HepG2 (cell line): ENCODE data around the gene TUBB. TPM values are rescaled to one million over a fixed set of nuclear protein-coding genes. Genes with fewer than 3 reads are reported as not detected.

Experiments used
- ASH2L ChIP-seq: fragments of 300-600, 200-600 bp; sonication (generic); IDR thresholded peaks from 2 replicates; pipeline ENCODE4 v1.7.0; 2017; ENCODE audit warnings: low read depth, mild to moderate bottlenecking, moderate library complexity, mixed read lengths, low read length; ENCODE audit not compliant: insufficient read length
- GTF3A ChIP-seq: sonication (generic); formaldehyde crosslinking; conservative IDR thresholded peaks from 2 replicates; pipeline ENCODE4 v1.4.0; 2020; ENCODE audit warnings: mild to moderate bottlenecking, missing genetic modification reagents
- KDM6A ChIP-seq: IDR thresholded peaks from 2 replicates; pipeline ENCODE4 v1.6.1; 2016; ENCODE audit warnings: low read depth
- ONECUT2 ChIP-seq: sonication (generic); formaldehyde crosslinking; IDR thresholded peaks from 2 replicates; pipeline ENCODE4 v1.4.0; 2020; ENCODE audit warnings: missing genetic modification reagents
- RFX1 ChIP-seq: fragments of 450-650 bp; IDR thresholded peaks from 2 replicates; pipeline ENCODE4 v1.6.1; 2017
- TRIM24 ChIP-seq: sonication (generic); formaldehyde crosslinking; IDR thresholded peaks from 2 replicates; pipeline ENCODE4 v1.8.0; 2022; ENCODE audit warnings: mild to moderate bottlenecking, missing genetic modification reagents
- XBP1 ChIP-seq: sonication (generic); formaldehyde crosslinking; IDR thresholded peaks from 2 replicates; pipeline ENCODE4 v1.5.0; 2020; ENCODE audit warnings: missing genetic modification reagents
- ZFY ChIP-seq: sonication (generic); formaldehyde crosslinking; IDR thresholded peaks from 2 replicates; pipeline ENCODE4 v1.4.0; 2020; ENCODE audit warnings: missing genetic modification reagents
- ZNF431 ChIP-seq: sonication (generic); formaldehyde crosslinking; IDR thresholded peaks from 2 replicates; pipeline ENCODE4 v1.9.0; 2022; ENCODE audit warnings: missing genetic modification reagents, low read depth, mild to moderate bottlenecking, borderline replicate concordance
- ZNF441 ChIP-seq: sonication (generic); formaldehyde crosslinking; IDR thresholded peaks from 2 replicates; pipeline ENCODE4 v1.7.0; 2021; ENCODE audit warnings: missing genetic modification reagents, borderline replicate concordance
- ZNF563 ChIP-seq: sonication (generic); formaldehyde crosslinking; IDR thresholded peaks from 2 replicates; pipeline ENCODE4 v1.8.0; 2022; ENCODE audit warnings: mild to moderate bottlenecking, moderate library complexity, missing genetic modification reagents
- ZNF777 ChIP-seq: sonication (generic); formaldehyde crosslinking; IDR thresholded peaks from 2 replicates; pipeline ENCODE4 v1.4.0; 2020; ENCODE audit warnings: missing genetic modification reagents
- ZNF792 ChIP-seq: IDR thresholded peaks from 2 replicates; pipeline ENCODE4 v1.6.1; 2016
- polyA plus RNA-seq, 8 experiments: library from polyadenylated mRNA; depleted of rRNA in 3 of 8; stranded (reverse) in 7 of 8; unstranded in 1 of 8; fragments of >200 nt; fragmentation: Illumina TruSeq in 4 of 8; extraction: Trizol in 4 of 8; gene quantifications; 2 replicates each; pipeline versions ENCODE4 v1.2.1 to v1.2.3, GENCODE V29; 2011 to 2016; ENCODE audit warnings: low read depth in 4 of 8, missing spikeins in 1 of 8, mixed read lengths in 1 of 8; ENCODE audit not compliant: insufficient read depth in 1 of 8
- total RNA-seq, 5 experiments: library from RNA; depleted of rRNA; stranded (reverse); fragments of >200 nt; fragmentation: Illumina TruSeq; extraction: Trizol; gene quantifications; 2 replicates each; pipeline ENCODE4 v1.2.3, GENCODE V29; 2016; ENCODE audit warnings: low read depth in 1 of 5
- TF ChIP-seq, protein P1 (sequence below): sonication (generic); formaldehyde crosslinking; IDR thresholded peaks from 2 replicates; pipeline ENCODE4 v1.4.0; 2020; ENCODE audit warnings: missing genetic modification reagents
- TF ChIP-seq, protein P2 (sequence below), 2 experiments: fragments of 450-650 bp in 1 of 2; sonication (generic) in 1 of 2; formaldehyde crosslinking; IDR thresholded peaks; 2 replicates each; pipeline versions ENCODE4 v1.5.0 to v1.8.0; 2020 to 2022; ENCODE audit warnings: mild to moderate bottlenecking in 1 of 2, missing genetic modification reagents in 1 of 2
- TF ChIP-seq, protein P3 (sequence below): sonication (generic); formaldehyde crosslinking; IDR thresholded peaks from 2 replicates; pipeline ENCODE4 v1.4.0; 2020; ENCODE audit warnings: mild to moderate bottlenecking, missing genetic modification reagents
- TF ChIP-seq, protein P4 (sequence below): sonication (generic); formaldehyde crosslinking; conservative IDR thresholded peaks from 2 replicates; pipeline ENCODE4 v1.4.0; 2020; ENCODE audit warnings: missing genetic modification reagents

Gene TUBB
- total and polyA plus RNA-seq, 2 of the 13 experiments (the other 11 are each of a cell fraction or from before 2014, with no cell fraction given), result 911 to 1,163 TPM

DNA sequence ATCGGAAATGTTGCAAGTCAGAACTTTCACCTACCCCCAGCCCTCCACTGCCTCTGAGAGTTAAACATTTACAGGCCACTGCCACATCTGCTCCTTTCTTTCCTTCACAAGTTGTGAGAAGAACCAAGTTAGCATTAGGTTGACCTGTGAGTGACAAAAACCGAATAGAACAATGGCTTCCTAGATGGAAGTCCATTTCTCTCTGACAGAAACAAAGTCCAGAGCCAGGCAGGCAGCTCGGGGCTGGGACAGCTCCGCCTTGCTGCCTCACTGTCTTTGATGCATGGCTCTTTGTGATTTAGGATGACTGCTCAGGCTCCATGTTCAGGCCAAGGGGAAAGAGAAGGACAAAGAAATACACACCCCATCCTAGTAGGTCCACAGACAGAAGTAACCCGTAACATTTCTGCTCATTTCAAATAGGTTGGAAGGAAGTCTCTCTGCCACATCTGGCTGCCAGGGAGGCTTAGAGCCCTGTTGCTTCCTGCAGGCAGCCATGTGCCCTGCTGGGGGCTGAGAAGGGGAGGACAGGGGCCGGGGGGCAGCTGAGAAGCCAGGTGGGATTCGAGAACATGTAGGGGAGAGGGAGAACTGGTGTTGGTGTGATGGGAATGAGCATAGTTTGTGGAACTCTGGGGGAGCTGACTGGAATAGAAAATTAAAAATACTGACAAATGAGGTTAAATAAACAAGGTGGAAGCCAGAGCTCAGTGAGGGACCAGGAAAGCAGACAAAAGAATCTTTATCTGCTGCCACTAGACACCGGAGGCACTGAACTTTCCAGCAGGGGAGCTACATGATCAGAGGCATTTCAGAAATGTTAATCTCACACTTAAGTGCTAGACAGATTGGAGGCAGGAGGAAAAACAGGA is 43.7 kb downstream of the TUBB start (continued):
- TF ChIP-seq, protein P1, sequence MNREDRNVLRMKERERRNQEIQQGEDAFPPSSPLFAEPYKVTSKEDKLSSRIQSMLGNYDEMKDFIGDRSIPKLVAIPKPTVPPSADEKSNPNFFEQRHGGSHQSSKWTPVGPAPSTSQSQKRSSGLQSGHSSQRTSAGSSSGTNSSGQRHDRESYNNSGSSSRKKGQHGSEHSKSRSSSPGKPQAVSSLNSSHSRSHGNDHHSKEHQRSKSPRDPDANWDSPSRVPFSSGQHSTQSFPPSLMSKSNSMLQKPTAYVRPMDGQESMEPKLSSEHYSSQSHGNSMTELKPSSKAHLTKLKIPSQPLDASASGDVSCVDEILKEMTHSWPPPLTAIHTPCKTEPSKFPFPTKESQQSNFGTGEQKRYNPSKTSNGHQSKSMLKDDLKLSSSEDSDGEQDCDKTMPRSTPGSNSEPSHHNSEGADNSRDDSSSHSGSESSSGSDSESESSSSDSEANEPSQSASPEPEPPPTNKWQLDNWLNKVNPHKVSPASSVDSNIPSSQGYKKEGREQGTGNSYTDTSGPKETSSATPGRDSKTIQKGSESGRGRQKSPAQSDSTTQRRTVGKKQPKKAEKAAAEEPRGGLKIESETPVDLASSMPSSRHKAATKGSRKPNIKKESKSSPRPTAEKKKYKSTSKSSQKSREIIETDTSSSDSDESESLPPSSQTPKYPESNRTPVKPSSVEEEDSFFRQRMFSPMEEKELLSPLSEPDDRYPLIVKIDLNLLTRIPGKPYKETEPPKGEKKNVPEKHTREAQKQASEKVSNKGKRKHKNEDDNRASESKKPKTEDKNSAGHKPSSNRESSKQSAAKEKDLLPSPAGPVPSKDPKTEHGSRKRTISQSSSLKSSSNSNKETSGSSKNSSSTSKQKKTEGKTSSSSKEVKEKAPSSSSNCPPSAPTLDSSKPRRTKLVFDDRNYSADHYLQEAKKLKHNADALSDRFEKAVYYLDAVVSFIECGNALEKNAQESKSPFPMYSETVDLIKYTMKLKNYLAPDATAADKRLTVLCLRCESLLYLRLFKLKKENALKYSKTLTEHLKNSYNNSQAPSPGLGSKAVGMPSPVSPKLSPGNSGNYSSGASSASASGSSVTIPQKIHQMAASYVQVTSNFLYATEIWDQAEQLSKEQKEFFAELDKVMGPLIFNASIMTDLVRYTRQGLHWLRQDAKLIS (CRISPR knock-in tag), result peak; percentile 54; the same call in 1 of the 2 replicates
- TF ChIP-seq ZNF441 (CRISPR knock-in tag) (peak; percentile 61; the same call in 1 of the 2 replicates), ZNF777 (CRISPR knock-in tag) (no peak), RFX1 (no peak), ASH2L (peak; percentile 100), TRIM24 (no peak; the same call in 1 of the 2 replicates), XBP1 (CRISPR knock-in tag) (peak; percentile 53; the same call in 1 of the 2 replicates), ZNF563 (CRISPR knock-in tag) (no peak), ZFY (CRISPR knock-in tag) (peak; percentile 48; the same call in 1 of the 2 replicates), ONECUT2 (peak; percentile 37; the same call in 1 of the 2 replicates), ZNF431 (peak; percentile 37; the same call in 1 of the 2 replicates), GTF3A (CRISPR knock-in tag) (no peak), ZNF792 (CRISPR knock-in tag) (peak; percentile 92), KDM6A (CRISPR knock-in tag) (peak; percentile 88)
- TF ChIP-seq, protein P2, sequence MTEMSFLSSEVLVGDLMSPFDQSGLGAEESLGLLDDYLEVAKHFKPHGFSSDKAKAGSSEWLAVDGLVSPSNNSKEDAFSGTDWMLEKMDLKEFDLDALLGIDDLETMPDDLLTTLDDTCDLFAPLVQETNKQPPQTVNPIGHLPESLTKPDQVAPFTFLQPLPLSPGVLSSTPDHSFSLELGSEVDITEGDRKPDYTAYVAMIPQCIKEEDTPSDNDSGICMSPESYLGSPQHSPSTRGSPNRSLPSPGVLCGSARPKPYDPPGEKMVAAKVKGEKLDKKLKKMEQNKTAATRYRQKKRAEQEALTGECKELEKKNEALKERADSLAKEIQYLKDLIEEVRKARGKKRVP (CRISPR knock-in tag; IDR thresholded peaks at IDR 0.05), result peak in 1 of 2 experiments; percentile 89; a peak in 2 of 4 replicates
- TF ChIP-seq, protein P3, sequence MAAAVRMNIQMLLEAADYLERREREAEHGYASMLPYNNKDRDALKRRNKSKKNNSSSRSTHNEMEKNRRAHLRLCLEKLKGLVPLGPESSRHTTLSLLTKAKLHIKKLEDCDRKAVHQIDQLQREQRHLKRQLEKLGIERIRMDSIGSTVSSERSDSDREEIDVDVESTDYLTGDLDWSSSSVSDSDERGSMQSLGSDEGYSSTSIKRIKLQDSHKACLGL (CRISPR knock-in tag), result no peak; the same call in 1 of the 2 replicates
- TF ChIP-seq, protein P4, sequence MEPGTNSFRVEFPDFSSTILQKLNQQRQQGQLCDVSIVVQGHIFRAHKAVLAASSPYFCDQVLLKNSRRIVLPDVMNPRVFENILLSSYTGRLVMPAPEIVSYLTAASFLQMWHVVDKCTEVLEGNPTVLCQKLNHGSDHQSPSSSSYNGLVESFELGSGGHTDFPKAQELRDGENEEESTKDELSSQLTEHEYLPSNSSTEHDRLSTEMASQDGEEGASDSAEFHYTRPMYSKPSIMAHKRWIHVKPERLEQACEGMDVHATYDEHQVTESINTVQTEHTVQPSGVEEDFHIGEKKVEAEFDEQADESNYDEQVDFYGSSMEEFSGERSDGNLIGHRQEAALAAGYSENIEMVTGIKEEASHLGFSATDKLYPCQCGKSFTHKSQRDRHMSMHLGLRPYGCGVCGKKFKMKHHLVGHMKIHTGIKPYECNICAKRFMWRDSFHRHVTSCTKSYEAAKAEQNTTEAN (CRISPR knock-in tag), result peak; percentile 61; the same call in 1 of the 2 replicates
